Testis (tissue), 2 donors: Measurements from ENCODE around the gene LRP1B.

Experiments
- POLR2A ChIP-seq: fragments of 450-650 bp; IDR thresholded peaks from one replicate; pipeline ENCODE4 v1.6.1; 2017; ENCODE audit warnings: antibody characterized with exemption, mild to moderate bottlenecking, moderate library complexity
- TF ChIP-seq, protein P1 (sequence below), 3 experiments: fragments of 450-650 bp in 2 of 3; fragments of 200-600 bp in 1 of 3; sonication (generic) in 1 of 3; IDR thresholded peaks; one replicate each; pipeline ENCODE4 v1.5.1; 2016 to 2019; ENCODE audit warnings: antibody characterized with exemption in 3 of 3, mild to moderate bottlenecking in 2 of 3, moderate library complexity in 1 of 3

DNA sequence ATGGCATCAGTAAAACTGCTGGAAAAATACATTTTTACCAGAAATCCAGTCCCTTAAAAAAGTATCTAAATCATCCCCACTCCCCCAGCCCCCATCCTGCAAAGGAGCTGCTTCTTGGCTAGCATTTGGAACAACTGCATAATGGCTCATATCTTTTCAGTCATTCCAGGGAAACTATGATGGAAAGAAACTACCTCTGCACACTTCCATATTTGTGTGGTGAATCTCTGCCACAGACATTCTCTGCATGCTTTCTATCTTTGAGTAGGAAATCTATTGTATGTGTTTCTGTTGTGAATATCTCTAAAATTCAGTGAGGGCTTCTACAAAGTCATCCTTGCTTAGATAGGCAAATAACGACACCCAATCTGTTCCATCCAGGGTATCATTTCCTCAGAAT lies 632.3 kb downstream of the LRP1B start:
- TF ChIP-seq, protein P1, sequence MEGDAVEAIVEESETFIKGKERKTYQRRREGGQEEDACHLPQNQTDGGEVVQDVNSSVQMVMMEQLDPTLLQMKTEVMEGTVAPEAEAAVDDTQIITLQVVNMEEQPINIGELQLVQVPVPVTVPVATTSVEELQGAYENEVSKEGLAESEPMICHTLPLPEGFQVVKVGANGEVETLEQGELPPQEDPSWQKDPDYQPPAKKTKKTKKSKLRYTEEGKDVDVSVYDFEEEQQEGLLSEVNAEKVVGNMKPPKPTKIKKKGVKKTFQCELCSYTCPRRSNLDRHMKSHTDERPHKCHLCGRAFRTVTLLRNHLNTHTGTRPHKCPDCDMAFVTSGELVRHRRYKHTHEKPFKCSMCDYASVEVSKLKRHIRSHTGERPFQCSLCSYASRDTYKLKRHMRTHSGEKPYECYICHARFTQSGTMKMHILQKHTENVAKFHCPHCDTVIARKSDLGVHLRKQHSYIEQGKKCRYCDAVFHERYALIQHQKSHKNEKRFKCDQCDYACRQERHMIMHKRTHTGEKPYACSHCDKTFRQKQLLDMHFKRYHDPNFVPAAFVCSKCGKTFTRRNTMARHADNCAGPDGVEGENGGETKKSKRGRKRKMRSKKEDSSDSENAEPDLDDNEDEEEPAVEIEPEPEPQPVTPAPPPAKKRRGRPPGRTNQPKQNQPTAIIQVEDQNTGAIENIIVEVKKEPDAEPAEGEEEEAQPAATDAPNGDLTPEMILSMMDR (IDR thresholded peaks at IDR 0.05), result no peak
- no peak for TF ChIP-seq POLR2A
